ENCODE data around the gene C2orf76. TPM values are rescaled to one million over a fixed set of nuclear protein-coding genes. Genes with fewer than 3 reads are reported as not detected.
"Not testable (repeated sequence)": the region's sequence is repeated elsewhere in the genome, so short reads cannot be mapped to it uniquely, and the experiment has no call there.

The C2orf76 gene
- 16.3 TPM for polyA plus RNA-seq (2012; ENCODE audit: insufficient read depth, insufficient read length)

DNA sequence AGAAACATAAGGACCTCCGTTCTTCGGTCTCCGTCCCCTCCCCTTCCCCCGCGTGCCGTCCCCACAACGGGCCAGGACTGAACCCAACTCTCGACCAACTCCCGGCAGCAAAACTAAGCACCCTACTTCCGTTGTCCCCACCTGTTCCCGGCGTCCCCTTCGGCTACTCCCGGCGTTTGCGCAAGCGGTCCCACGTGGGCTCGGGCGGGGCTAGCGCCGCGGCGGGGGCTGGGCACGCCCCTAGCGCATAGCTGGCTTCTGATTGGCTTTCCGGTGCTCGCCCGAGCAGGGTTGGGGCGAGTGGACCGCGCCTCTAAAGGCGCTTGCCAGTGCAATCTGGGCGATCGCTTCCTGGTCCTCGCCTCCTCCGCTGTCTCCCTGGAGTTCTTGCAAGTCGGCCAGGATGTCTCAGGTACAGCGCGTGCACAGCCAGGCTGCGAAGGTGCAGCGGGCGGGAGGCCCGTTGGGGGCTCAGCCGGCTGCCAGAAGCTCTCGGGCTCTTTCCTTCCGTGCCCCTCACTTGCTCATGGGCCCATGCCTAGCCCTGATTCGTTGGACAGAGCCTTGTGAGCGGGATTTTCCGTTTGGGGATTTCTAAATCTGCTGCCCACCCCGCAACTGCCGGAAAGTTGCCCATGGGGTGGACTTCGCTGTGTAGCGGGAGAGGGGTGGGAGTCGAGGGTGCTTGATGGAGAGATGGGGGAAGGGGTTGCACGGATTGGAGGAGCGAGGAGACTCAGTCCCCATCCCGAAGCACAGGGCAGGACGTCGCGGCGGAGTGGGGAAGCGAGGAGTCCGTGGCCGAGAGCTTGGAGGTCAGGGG lies at the start of gene C2orf76, which contains the start of gene DBI:
TSS of gene C2orf76 (minus strand) at position 186 of the 823 bp plus-strand sequence. CDS start 26,875 bp downstream, outside the sequence.
TSS of gene DBI (plus strand) at position 329 of the 823 bp plus-strand sequence. CDS start at position 404, 75 bp downstream.
- DNase-seq (ENCODE audit: low read depth, low spot score): peak; percentile 92
- peak within 1 kb of the TSS; percentile 97 for H3K4me3 ChIP-seq (ENCODE audit: low read length)

DNA sequence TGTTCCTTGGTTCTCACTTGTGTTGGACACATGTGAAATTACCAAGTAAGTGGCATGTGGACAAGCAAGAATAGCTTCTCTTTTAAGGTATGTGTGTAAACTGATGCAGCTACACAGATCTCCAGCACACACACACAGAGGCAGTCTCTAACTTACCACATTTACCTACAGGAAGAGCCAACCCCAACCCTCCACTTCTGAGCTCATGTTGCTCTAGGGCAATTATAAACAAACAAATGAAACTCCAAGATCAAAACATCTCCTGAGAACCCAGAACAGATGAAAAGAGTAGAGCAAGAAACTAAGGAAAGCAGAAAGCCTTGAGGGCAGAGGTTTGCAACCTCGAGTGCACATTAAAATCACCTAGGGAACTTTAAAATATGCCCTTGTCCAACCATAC lies 49.0 kb upstream of the C2orf76 start:
- H3K4me3 ChIP-seq (ENCODE audit: low read length): no peak overlapping the region
- DNase-seq (ENCODE audit: low read depth, low spot score): peak; percentile 33

DNA sequence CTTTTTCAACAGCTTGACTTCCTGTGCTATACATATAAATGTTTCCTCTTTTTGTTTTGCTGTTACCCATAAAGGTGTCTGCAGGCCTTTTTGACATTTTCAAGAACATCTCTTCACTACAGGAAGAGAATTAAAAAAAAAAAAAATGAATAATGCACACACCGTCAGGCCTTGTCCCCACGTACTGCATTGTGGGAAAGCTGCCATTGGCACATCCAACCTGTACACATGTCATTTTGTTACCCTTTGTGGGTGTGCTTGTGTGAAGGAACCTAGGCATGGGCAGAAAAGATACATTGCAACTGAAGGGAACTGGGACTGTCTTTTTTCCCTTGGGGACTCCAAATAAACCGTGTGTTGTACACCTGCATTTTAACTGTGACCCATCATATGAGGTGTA lies 48.3 kb upstream of the C2orf76 start:
- DNase-seq (ENCODE audit: low read depth, low spot score): no peak
- H3K4me3 ChIP-seq (ENCODE audit: low read length): no peak overlapping the region

DNA sequence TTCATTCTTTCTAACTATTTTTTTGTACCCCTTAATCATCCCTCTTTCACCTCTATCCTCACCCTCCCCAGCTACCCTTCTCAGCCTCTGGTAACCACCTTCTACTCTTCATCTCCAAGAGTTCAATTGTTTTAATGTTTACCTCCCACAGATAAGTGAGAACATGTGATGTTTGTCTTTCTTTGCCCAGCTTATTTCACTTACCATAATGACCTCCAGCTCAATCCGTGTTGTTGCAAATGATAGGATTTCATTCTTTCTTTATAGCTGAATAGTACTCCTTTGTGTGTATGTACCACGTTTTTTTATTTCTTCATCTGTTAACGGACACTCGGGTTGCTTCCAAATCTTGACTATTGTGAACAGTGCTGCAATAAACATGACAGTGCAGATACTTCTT lies 42.9 kb upstream of the C2orf76 start:
- DNase-seq (ENCODE audit: low read depth, low spot score): no peak
- no peak overlapping the region for H3K4me3 ChIP-seq (ENCODE audit: low read length)

DNA sequence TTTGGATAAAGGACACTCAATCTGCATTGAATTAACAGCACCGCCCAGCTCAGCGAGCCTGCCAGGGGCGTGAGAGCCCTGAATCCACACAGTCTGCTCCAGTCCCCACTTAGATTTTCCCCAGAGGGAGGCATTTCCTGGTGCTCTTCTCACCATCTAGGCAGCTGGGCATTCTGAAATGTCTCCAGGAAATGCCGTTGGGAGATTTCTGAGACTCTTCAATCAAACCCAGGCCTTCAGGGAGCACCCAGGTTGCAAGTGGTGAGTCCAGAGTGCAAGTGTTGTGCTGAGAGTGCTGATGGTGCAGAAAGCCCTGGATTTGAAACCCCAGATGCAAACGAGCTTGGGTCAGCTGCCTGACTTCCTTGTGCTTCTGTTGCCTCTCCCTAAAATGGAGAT lies 41.6 kb upstream of the C2orf76 start:
- DNase-seq (ENCODE audit: low read depth, low spot score): no peak
- H3K4me3 ChIP-seq (ENCODE audit: low read length): no peak overlapping the region

DNA sequence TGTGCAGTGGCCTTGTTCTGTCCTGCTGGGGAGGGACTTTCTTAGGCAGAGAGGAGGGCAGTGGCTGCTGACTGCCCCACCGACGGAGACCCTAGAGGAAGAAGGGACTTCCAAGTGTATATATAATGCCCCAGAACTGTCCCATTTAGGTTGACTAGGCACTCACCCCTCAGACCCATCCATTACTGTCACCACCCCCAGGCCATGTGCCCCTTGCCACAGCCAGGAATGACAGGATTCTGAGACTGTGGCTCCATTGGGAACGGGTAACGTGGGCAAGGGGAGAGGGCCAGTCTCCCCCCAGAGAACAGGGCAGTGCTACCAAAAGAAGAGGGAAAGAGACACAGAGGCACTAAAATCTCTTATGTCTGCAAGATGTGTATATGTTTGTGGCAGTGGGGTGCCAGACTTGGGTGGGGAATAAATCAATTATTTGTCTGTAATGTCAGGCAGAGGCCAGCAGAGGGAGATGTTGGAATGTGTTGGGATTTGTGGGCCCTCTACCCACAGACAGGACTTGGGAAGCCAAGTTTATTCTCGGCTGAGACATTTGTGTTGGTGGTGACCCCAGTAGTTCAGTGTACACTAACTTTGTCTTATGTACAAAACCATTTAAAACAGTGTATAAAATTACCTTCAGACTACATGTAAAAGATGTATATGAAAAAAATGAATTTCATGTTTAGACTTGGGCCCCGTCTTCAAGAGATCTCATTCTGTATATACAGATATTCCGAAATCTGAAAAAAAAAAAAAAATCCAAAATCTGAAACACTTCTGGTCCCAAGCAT lies 41.0 kb upstream of the C2orf76 start:
- no peak overlapping the region for H3K4me3 ChIP-seq (ENCODE audit: low read length)
- DNase-seq (ENCODE audit: low read depth, low spot score): peak; percentile 45

DNA sequence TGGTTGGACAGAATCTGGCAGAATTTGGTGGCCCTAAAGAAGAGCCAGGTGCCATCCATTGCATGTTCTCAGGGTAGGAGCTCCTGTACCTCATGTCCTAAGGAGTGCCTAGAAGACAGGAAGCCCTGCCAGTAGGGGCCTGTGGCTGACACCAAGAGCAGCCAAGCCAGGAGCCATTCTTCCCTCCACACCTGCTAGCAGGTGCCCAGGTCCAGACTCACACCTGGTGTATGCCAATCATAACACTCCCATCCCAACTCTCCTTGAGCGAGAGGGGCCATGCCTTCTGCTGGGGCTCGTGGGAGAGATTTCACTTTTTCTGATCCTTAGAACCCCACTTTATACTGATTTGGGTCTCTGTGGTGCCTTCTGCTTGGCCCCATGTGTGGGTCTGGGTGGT lies 38.5 kb upstream of the C2orf76 start:
- no peak for DNase-seq (ENCODE audit: low read depth, low spot score)
- no peak overlapping the region for H3K4me3 ChIP-seq (ENCODE audit: low read length)

DNA sequence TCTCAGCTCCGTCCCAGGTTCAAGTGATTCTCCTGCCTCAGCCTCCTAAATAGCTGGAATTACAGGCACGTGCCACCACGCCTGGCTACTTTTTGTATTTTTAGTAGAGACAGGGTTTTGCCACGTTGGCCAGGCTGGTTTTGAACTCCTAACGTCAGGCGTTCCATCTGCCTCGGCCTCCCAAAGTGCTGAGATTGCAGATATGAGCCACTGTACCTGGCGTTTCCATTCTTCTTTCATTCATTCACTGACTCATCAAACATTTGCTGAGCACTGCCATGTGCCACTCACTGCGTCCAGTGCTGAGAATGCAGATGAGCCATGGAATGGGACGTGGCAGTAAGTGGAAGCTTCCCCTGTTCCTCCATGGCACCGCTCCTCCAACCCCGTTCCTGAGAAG lies 37.0 kb upstream of the C2orf76 start:
- not testable (repeated sequence) for H3K4me3 ChIP-seq (ENCODE audit: low read length)

DNA sequence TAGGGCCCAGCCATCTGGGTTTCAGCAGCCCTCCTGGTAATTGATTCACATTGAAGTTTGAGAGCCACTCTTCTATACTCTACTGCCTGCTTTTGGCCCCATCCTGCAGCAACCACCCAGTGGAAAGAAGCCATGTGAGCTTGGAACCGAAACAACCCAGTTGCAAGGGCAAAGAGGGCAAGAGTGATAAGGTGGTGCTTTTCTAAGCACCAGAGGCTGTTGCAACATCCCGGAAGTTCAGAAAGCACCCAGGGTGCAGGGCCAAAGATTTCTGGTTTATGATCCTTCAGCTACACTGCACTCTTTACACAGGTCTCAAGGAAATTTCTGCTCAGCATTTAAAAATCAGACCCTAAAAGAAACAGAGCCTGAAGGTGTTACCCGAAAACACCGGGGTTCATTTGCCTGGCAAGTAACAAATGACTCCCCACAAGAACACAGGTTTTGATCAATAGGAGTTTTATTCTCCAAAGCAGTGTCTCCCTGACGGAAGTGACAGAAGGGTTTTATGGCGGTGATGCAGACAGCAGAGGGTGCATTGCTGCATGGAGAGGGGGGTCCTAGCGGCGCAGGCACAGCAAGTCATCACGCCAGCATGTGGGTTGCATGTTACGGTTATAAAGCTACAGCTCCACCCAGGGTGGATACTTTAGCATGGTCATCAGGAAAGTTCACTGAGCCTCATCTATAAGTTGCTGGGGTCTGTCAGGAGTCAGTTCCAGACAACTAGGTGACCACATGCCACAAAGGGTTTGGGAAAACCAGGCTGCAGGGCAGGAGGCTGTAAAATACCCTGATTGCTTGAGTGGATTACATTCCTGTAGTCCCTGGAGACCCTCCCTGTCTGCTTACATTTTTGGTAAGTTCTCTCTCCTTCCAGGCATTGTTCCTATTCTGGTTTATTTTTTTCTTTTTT lies 36.3 kb upstream of the C2orf76 start:
- DNase-seq (ENCODE audit: low read depth, low spot score): no peak
- no peak overlapping the region for H3K4me3 ChIP-seq (ENCODE audit: low read length)

More for the DNA sequence above, 37.0 kb upstream of the C2orf76 start:
- DNase-seq (ENCODE audit: low read depth, low spot score): not testable (repeated sequence)

DNA sequence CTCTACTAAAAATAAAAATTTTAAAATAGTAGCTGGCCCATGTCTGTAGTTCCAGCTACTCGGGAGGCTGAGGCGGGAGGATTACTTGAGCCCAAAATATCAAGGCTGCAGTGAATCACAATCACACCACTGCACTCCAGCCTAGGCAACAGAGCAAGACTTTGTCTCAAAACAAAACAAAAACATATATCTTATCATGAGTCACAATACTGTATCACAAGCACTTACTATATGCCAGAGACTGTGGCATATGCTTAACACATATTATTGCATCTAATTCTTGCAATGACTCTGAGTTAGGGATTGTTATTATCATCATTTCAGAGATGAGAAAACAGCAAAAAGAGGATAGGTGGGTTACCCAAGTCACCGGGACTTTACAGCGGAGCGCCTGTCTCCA lies 35.5 kb upstream of the C2orf76 start:
- DNase-seq (ENCODE audit: low read depth, low spot score): no peak
- no peak overlapping the region for H3K4me3 ChIP-seq (ENCODE audit: low read length)

DNA sequence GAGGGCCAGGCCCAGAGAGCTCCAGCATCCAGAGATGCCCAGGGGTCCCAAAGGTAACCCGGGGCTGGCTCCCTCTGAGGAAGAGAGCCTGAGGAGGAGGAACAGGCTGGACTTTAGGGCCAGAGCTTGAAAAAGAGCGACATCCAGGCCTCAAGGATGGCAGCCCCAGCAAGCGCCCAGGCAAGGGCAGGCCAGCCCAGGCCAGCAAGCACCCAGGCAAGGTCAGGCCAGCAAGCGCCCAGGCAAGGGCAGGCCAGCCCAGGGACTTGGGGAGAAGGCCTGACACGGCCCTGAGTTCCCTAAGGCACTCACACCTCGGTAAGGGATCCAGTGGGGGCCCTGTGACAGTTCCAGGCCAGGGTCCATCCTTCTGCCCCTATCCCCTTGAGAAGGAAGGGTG lies 30.6 kb upstream of the C2orf76 start:
- H3K4me3 ChIP-seq (ENCODE audit: low read length): no peak overlapping the region
- DNase-seq (ENCODE audit: low read depth, low spot score): no peak

DNA sequence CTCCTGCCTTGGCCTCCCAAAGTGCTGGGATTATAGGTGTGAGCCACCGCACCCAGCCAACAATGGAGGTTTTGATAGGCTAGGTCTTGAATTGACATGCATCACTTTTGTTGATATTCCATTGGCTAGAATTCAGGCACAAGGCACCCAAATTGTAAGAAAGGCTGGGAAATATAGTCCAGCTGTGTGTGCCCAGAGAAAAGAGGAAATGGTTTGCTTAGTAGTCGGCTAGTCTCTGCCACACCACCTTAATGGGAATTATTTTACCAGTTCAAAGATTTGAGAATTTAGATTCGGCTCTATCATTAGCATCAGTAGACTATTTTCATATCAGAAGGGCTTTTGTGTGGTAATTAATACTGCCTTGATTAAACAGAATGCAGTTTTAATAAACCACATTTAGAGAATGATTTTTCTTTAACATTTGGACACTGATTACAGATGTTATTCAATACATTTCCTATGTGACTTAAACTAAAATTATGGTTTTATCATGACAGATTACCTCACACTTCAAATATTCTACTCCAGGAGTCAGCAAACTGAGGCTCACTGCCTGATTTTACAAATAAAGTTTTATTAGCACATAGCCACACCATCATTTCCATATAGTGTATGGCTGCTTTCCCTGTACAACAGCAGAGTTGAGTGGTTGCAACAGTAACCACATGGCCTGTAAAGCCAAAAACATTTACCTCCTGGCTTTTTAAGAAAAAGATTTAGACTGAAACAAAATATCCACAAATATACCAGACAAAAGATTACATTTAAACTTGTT lies 27.5 kb upstream of the C2orf76 start:
- DNase-seq (ENCODE audit: low read depth, low spot score): no peak
- no peak overlapping the region for H3K4me3 ChIP-seq (ENCODE audit: low read length)

DNA sequence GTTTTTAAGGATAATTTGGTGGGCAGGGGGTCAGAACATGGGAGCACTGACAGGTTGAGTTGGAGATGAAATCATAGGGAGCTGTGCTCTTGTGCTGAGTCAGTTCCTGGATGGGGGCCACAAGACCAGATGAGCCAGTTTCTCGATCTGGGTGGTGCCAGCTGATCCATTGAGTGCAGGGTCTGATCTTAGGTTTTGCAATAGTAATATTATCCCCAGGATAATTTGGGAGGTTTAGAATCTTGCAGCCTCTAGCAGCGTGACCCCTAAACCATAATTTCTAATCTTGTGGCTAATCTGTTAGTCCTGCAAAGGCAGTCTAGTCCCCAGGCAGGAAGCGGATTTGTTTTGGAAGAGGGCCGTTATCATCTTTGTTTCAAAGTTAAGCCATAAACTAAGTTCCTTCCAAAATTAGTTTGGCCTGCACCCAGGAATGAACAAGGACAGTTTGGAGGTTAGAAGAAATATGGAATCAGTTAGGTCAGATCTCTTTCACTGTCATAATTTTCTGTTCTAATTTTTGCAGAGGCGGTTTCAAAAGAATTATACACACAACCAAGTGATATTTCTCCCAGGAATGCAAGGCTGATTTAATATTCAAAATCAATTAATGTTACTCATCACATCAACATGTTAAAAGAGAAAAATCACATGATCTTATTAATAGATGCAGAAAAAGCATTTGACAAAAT lies 23.1 kb upstream of the C2orf76 start:
- H3K4me3 ChIP-seq (ENCODE audit: low read length): no peak overlapping the region
- DNase-seq (ENCODE audit: low read depth, low spot score): no peak

DNA sequence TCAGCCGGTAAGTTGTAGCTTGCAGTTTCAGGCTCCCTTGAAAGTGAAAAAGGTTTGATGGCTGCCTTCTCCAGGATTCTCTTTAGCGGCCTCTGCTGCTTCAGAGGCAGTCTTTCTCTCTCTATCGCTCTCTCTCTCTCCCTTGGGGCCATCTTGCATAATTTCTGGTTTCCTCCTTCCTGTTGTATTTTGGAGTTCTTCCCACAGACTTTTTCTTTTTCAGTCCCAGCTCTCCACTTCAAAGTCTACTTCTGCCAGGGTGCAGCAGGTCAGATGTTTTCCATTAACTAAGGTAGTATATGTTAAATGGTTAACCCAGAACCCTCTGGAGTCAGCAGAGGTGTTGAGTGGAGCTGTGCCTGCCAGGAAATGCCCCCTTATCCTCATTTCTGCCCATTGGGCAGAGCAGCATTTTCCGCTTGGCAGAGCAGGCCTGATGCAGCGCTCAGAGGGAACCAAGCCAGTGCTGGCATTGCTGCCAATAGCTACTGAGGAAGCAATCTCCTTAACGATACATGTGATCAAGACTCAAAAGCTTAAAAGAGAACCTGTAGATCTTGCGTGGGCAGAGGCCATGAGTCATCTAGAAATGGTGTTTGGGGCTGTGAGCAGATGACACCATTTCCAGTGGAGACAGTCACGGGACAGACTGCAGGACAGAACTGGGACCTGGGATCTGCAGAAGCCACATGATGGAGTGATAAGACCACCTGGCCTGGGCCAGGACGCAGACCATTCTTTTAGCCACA lies 20.9 kb upstream of the C2orf76 start:
- peak; percentile 46 for DNase-seq (ENCODE audit: low read depth, low spot score)

DNA sequence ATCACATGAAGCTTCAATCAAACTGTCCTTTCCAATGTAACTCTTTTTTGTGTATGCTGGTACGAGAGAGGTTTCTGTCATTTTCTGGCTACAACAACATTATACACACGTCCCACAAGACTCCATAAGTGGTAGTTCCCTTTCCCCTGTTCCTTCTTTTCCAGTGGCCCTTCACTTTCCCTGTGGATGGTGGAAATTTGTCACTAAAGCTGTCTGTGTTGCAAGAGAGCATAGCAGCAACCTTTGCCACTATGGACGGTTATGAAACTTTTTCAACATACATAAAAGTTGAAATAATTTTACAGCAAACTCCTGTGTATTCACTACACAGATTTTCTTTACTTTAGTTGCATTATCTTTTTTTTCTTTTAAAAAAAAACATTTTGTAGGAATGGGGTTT lies 18.8 kb upstream of the C2orf76 start:
- H3K4me3 ChIP-seq (ENCODE audit: low read length): no peak overlapping the region
- DNase-seq (ENCODE audit: low read depth, low spot score): no peak

More for the DNA sequence above, 20.9 kb upstream of the C2orf76 start:
- H3K4me3 ChIP-seq (ENCODE audit: low read length): no peak overlapping the region

DNA sequence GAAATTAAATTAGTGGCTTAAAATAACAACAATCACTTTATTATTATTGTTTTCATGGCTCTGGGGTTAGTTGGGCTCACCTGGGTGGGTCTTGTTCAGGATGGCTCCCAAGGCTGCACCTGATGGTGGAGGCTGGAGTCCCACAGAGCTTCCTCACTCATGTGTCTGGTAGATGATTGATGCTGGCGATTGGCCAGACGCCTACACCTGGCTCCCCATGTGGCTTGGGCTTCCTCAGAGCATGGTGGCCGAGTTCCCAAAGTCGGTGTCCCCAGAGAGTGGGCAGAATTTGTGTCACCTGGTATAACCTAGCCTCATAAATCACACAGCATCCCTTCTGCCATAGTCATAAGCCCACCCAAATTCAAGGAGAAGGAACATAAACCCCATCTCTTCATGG lies 18.3 kb upstream of the C2orf76 start:
- no peak for DNase-seq (ENCODE audit: low read depth, low spot score)
- no peak overlapping the region for H3K4me3 ChIP-seq (ENCODE audit: low read length)

DNA sequence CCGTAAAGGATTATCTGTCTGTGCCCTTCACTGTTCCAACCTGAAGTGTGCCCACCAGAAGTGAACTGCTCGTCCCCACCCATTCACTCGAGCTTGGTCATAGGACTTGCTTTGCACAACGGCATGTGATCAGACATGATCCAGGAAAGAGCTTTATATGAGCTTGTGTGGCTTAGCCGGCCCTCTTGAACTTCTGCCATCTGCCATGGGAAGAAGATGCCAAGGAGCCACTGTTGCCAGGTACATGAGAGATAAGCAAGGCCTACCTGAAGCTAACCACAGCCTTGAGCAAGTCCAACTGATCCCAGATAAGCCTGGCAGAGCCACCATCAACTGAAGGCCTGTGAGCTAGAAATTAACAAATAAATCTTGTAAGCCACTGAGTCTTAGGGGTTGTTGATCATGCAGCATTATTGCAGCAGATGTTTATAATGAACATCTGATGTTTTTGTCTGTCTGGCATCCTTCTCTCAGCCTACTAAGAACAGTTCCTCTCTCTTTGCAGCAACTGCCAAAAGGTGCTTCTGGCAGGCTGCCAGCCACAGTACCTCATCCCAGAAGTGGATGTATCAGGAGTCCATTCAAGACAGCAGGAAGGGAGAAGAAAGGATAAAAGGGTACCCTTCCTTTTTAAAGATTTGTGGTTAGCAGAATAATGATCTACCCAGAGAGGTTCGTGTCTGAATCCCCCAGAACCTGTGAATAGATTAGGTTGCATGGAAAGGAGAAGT lies 16.9 kb upstream of the C2orf76 start:
- H3K4me3 ChIP-seq (ENCODE audit: low read length): no peak overlapping the region

More for the DNA sequence above, 16.9 kb upstream of the C2orf76 start:
- no peak for DNase-seq (ENCODE audit: low read depth, low spot score)
